Endodermal cell (in vitro differentiated cells): ENCODE results near the gene PVALEF. TPM values are rescaled to one million over a fixed set of nuclear protein-coding genes. Genes with fewer than 3 reads are reported as not detected.

ENCODE experiments used
- DNase-seq: peaks from one replicate; pipeline ENCODE4 v3.0.0-alpha.2; 2017
- H3K27ac ChIP-seq: 2 replicates; pipeline ENCODE4 v1.5.1; 2013; ENCODE audit warnings: mild to moderate bottlenecking, low read depth, low read length, moderate library complexity
- H3K27me3 ChIP-seq: 2 replicates; pipeline ENCODE4 v1.6.1; 2013; ENCODE audit warnings: mild to moderate bottlenecking, low read length, moderate library complexity; ENCODE audit not compliant: insufficient read depth, control insufficient read depth, poor library complexity, severe bottlenecking
- H3K36me3 ChIP-seq: 2 replicates; pipeline ENCODE4 v1.7.0; 2013; ENCODE audit warnings: mild to moderate bottlenecking, low read length, moderate library complexity; ENCODE audit not compliant: control insufficient read depth, insufficient read depth
- H3K4me1 ChIP-seq: one replicate; pipeline ENCODE4 v1.7.0; 2013; ENCODE audit warnings: low read length; ENCODE audit not compliant: control insufficient read depth, insufficient read depth
- H3K4me3 ChIP-seq: 2 replicates; pipeline ENCODE4 v1.5.1; 2013; ENCODE audit warnings: mild to moderate bottlenecking, low read length, moderate library complexity
- H3K9ac ChIP-seq: 2 replicates; pipeline ENCODE4 v1.6.1; 2013; ENCODE audit warnings: mild to moderate bottlenecking, low read length, moderate library complexity; ENCODE audit not compliant: poor library complexity, severe bottlenecking; ENCODE audit errors: extremely low read depth
- H3K9me3 ChIP-seq: 2 replicates; pipeline ENCODE4 v1.6.1; 2013; ENCODE audit warnings: mild to moderate bottlenecking, low read length, moderate library complexity; ENCODE audit not compliant: control insufficient read depth
- H3K27ac Mint-ChIP-seq: 2 replicates; pipeline ENCODE4 v1.8.0; 2020; ENCODE audit warnings: mixed read lengths
- H3K27me3 Mint-ChIP-seq: 2 replicates; pipeline ENCODE4 v1.8.0; 2021; ENCODE audit warnings: mild to moderate bottlenecking, mixed read lengths; ENCODE audit not compliant: insufficient read depth
- H3K36me3 Mint-ChIP-seq: 2 replicates; pipeline ENCODE4 v1.8.0; 2020; ENCODE audit warnings: low read depth, mixed read lengths
- H3K4me1 Mint-ChIP-seq: 2 replicates; pipeline ENCODE4 v1.8.0; 2020; ENCODE audit warnings: mixed read lengths
- H3K4me3 Mint-ChIP-seq: 2 replicates; pipeline ENCODE4 v1.8.0; 2020; ENCODE audit warnings: mild to moderate bottlenecking, moderate library complexity, mixed read lengths
- H3K9me3 Mint-ChIP-seq: 2 replicates; pipeline ENCODE4 v1.8.0; 2020; ENCODE audit warnings: mild to moderate bottlenecking, mixed read lengths
- CTCF ChIP-seq: fragments of 200-600 bp; sonication (generic); conservative IDR thresholded peaks from 2 replicates; pipeline ENCODE4 v1.5.0; 2021; ENCODE audit warnings: antibody characterized with exemption, mild to moderate bottlenecking
- WGBS, 2 experiments: methylation state at CpG; one replicate each; pipeline versions ENCODE4 v1.1.5 to v1.1.7; 2013; ENCODE audit warnings: missing lambda C conversion rate in 2 of 2, mixed read lengths in 1 of 2; ENCODE audit not compliant: insufficient coverage in 1 of 2, insufficient read length in 1 of 2; 5-methylcytosine and 5-hydroxymethylcytosine counted together
- total RNA-seq, 2 donors: library from RNA; stranded (reverse); fragmentation: NEBNext Ultra II Directional in 1 of 2; extraction: Animal tissue kit (Norgen Biotek cat#: 25700) in 1 of 2; gene quantifications; 2 replicates in 1 of 2; 3 replicates in 1 of 2; pipeline ENCODE4 v1.2.1, GENCODE V29; 2021

PVALEF gene
- total RNA-seq, 2 donors from 2014 or later: not detected

GRCh38 chr17:81213978-81214377 is 48.7 kb downstream of the PVALEF start:
- no peaks in the 10 kb centered on the region for H3K27me3 ChIP-seq
- no peak overlapping the region for H3K4me3 Mint-ChIP-seq
- H3K27me3 Mint-ChIP-seq: no peaks in the 10 kb centered on the region
- no peaks in the 10 kb centered on the region for H3K9me3 ChIP-seq
- H3K9ac ChIP-seq: no peak overlapping the region
- no peak for TF ChIP-seq CTCF
- H3K4me1 Mint-ChIP-seq: no peaks in the 10 kb centered on the region
- H3K4me3 ChIP-seq: no peak overlapping the region
- no peaks in the 10 kb centered on the region for H3K4me1 ChIP-seq
- H3K9me3 Mint-ChIP-seq: no peaks in the 10 kb centered on the region
- 94 to 96% methylated on average over 7 to 8 of the region's 8 CpGs for WGBS, 2 experiments
- H3K36me3 ChIP-seq: no peaks in the 10 kb centered on the region
- peaks cover 11% of the 10 kb centered on the region for H3K36me3 Mint-ChIP-seq
- H3K27ac Mint-ChIP-seq: no peak overlapping the region
- H3K27ac ChIP-seq: no peak overlapping the region
- DNase-seq: no peak

GRCh38 chr17:81217491-81217890 is 52.2 kb downstream of the PVALEF start:
- Mint-ChIP-seq H3K27ac (no peak overlapping the region), H3K9me3 (no peaks in the 10 kb centered on the region), H3K4me3 (no peak overlapping the region), H3K4me1 (peaks cover 9% of the 10 kb centered on the region), H3K27me3 (no peaks in the 10 kb centered on the region), H3K36me3 (peaks cover 15% of the 10 kb centered on the region)
- WGBS, 2 experiments: 88 to 94% methylated on average over 16 to 18 of the region's 18 CpGs
- H3K9ac ChIP-seq: no peak overlapping the region
- H3K4me1 ChIP-seq: peaks cover 9% of the 10 kb centered on the region
- H3K9me3 ChIP-seq: no peaks in the 10 kb centered on the region
- H3K4me3 ChIP-seq: no peak overlapping the region
- no peak for DNase-seq
- H3K27me3 ChIP-seq: no peaks in the 10 kb centered on the region
- no peak for TF ChIP-seq CTCF
- no peaks in the 10 kb centered on the region for H3K36me3 ChIP-seq
- H3K27ac ChIP-seq: no peak overlapping the region

- Mint-ChIP-seq H3K9me3 (no peaks in the 10 kb centered on the region), H3K4me1 (peaks cover 10% of the 10 kb centered on the region), H3K27me3 (no peaks in the 10 kb centered on the region), H3K36me3 (peaks cover 15% of the 10 kb centered on the region), H3K27ac (no peak overlapping the region), H3K4me3 (no peak overlapping the region)
- Histone ChIP-seq H3K4me1 (peaks cover 9% of the 10 kb centered on the region), H3K9me3 (no peaks in the 10 kb centered on the region), H3K27ac (no peak overlapping the region), H3K4me3 (no peak overlapping the region), H3K36me3 (no peaks in the 10 kb centered on the region), H3K27me3 (peaks cover 2% of the 10 kb centered on the region), H3K9ac (no peak overlapping the region)
- TF ChIP-seq CTCF: no peak
- WGBS, 2 experiments: 79 to 89% methylated on average over 8 to 13 of the region's 13 CpGs
- DNase-seq: no peak
These were observed 53.2 kb downstream of the PVALEF start for GRCh38 chr17:81218459-81218858.
